GM12878 (cell line): ENCODE measurements around the gene C5. TPM values are rescaled to one million over a fixed set of nuclear protein-coding genes. Genes with fewer than 3 reads are reported as not detected.

Source experiments
- ATAC-seq: fragments of 200-7000 bp; cut with Tn5 transposase; 3 replicates; pipeline ENCODE4 v1.9.1; 2020; ENCODE audit warnings: mild to moderate bottlenecking, moderate library complexity
- BruUV-seq: library from RNA; stranded (reverse); fragments of 400-500 nt; replicated peaks from 2 replicates; lab custom pipeline; 2021; lab: Mats Ljungman, UMichigan
- CTCF ChIA-PET: fragments of 300-600 bp; sonication (Branson Sonifier 250); formaldehyde crosslinking; extraction: SDS; loops from one replicate; lab custom pipeline; 2021; ENCODE audit warnings: inconsistent platforms; lab: Yijun Ruan, JAX
- POLR2A ChIA-PET: fragments of 350-600 bp; formaldehyde crosslinking; extraction: SDS; loops from one replicate; lab custom pipeline; 2021; ENCODE audit warnings: inconsistent platforms; lab: Charles Lee
- RAD21 ChIA-PET: fragments of 300-600 bp; sonication (Branson Sonifier 250); formaldehyde crosslinking; loops from one replicate; lab custom pipeline; 2023; ENCODE audit warnings: antibody characterized with exemption; ENCODE audit not compliant: unreplicated experiment; lab: Charles Lee
- SMC1A ChIA-PET: fragments of 300-600 bp; sonication (Branson Sonifier 250); formaldehyde crosslinking; loops from one replicate; lab custom pipeline; 2023; ENCODE audit not compliant: unreplicated experiment, uncharacterized antibody; lab: Charles Lee
- DNase-seq: peaks from one replicate; pipeline ENCODE4 v3.0.0-alpha.2; 2011; ENCODE audit warnings: low read depth, low spot score
- FAIRE-seq: peaks from 3 replicates; lab custom pipeline; 2011; peaks lifted over from hg19 to GRCh38; lab: Jason Lieb, UNC
- H2AFZ ChIP-seq: 2 replicates; pipeline ENCODE4 v1.6.0; 2011; ENCODE audit warnings: low read depth, low read length, control low read depth; ENCODE audit not compliant: control insufficient read depth
- H3K27ac ChIP-seq: 2 replicates; pipeline ENCODE4 v1.5.1; 2011; ENCODE audit warnings: control low read depth; ENCODE audit not compliant: control insufficient read depth, insufficient read depth
- H3K27me3 ChIP-seq, 2 experiments: replicated peaks in 1 of 2; 2 replicates each; pipeline versions ENCODE4 v1.6.0 to v1.6.1; 2011; ENCODE audit warnings: low read length in 1 of 2; ENCODE audit not compliant: control insufficient read depth in 2 of 2, insufficient read depth in 2 of 2
- H3K36me3 ChIP-seq, 2 experiments: 2 replicates each; pipeline ENCODE4 v1.5.1; 2011; ENCODE audit warnings: low read length in 1 of 2; ENCODE audit not compliant: control insufficient read depth in 2 of 2, insufficient read depth in 2 of 2
- H3K4me1 ChIP-seq: 2 replicates; pipeline ENCODE4 v1.6.1; 2011; ENCODE audit warnings: mild to moderate bottlenecking, low read length, moderate library complexity, mixed read lengths; ENCODE audit not compliant: control insufficient read depth, insufficient read depth
- H3K4me2 ChIP-seq: 2 replicates; pipeline ENCODE4 v1.6.0; 2011; ENCODE audit warnings: control low read depth; ENCODE audit not compliant: control insufficient read depth, insufficient read depth
- H3K4me3 ChIP-seq: fragments of 200-600 bp; sonication (generic); 2 replicates; pipeline ENCODE4 v1.5.1; 2016
- H3K79me2 ChIP-seq: 2 replicates; pipeline ENCODE4 v1.6.0; 2011; ENCODE audit warnings: low read length; ENCODE audit not compliant: control insufficient read depth, insufficient read depth
- H3K9ac ChIP-seq: 2 replicates; pipeline ENCODE4 v1.8.0; 2011; ENCODE audit warnings: low read length, control low read depth, mixed read lengths; ENCODE audit not compliant: control insufficient read depth, insufficient read depth
- H3K9me3 ChIP-seq: replicated peaks from 3 replicates; pipeline ENCODE4 v1.5.1; 2011; ENCODE audit warnings: mild to moderate bottlenecking, low read length; ENCODE audit not compliant: control insufficient read depth, insufficient read depth
- H4K20me1 ChIP-seq: 2 replicates; pipeline ENCODE4 v1.6.0; 2011; ENCODE audit not compliant: control insufficient read depth, insufficient read depth
- ATF2 ChIP-seq: IDR thresholded peaks from 2 replicates; pipeline ENCODE4 v1.6.1; 2012; ENCODE audit warnings: low read length, inconsistent platforms
- BCLAF1 ChIP-seq: fragments of 450-650 bp; IDR thresholded peaks from 2 replicates; pipeline ENCODE4 v1.6.1; 2017; ENCODE audit warnings: antibody characterized with exemption, mild to moderate bottlenecking, moderate library complexity
- CBX3 ChIP-seq: fragments of 200-600 bp; sonication (generic); IDR thresholded peaks from 2 replicates; pipeline ENCODE4 v1.6.1; 2016; ENCODE audit warnings: low read depth, borderline replicate concordance
- CHD1 ChIP-seq: IDR thresholded peaks from 2 replicates; pipeline ENCODE4 v1.6.1; 2012; ENCODE audit warnings: low read depth, low read length, improper control_type of control experiment
- ETV6 ChIP-seq, 2 experiments: fragments of 450-650 bp in 1 of 2; IDR thresholded peaks in 1 of 2; conservative IDR thresholded peaks in 1 of 2; 2 replicates each; pipeline ENCODE4 v1.6.1; 2014; ENCODE audit warnings: antibody characterized with exemption in 1 of 2, borderline replicate concordance in 1 of 2, low read depth in 1 of 2, mild to moderate bottlenecking in 1 of 2, moderate library complexity in 1 of 2
- IKZF2 ChIP-seq, 2 experiments: fragments of 450-650 bp; IDR thresholded peaks; 2 replicates each; pipeline ENCODE4 v1.6.1; 2017; ENCODE audit warnings: mild to moderate bottlenecking in 2 of 2, moderate library complexity in 2 of 2
- MTA3 ChIP-seq: IDR thresholded peaks from 2 replicates; pipeline ENCODE4 v1.6.1; 2012; ENCODE audit warnings: low read length, inconsistent platforms, borderline replicate concordance
- PAX8 ChIP-seq: fragments of 450-650 bp; IDR thresholded peaks from 2 replicates; pipeline ENCODE4 v1.6.1; 2017; ENCODE audit warnings: mild to moderate bottlenecking, moderate library complexity
- PML ChIP-seq: IDR thresholded peaks from 2 replicates; pipeline ENCODE4 v1.6.1; 2012; ENCODE audit warnings: low read length, inconsistent platforms
- POLR2A ChIP-seq: IDR thresholded peaks from 2 replicates; pipeline ENCODE4 v1.6.1; 2011; ENCODE audit warnings: low read depth, mild to moderate bottlenecking, low read length
- POLR2AphosphoS2 ChIP-seq: IDR thresholded peaks from 2 replicates; pipeline ENCODE4 v1.6.1; 2011; ENCODE audit warnings: low read depth, mild to moderate bottlenecking, low read length, improper control_type of control experiment, moderate library complexity
- RCOR1 ChIP-seq: conservative IDR thresholded peaks from 2 replicates; pipeline ENCODE4 v1.6.1; 2012; ENCODE audit warnings: low read depth, low read length, improper control_type of control experiment
- SIN3A ChIP-seq: IDR thresholded peaks from 2 replicates; pipeline ENCODE4 v1.6.1; 2012; ENCODE audit warnings: low read depth, low read length, improper control_type of control experiment
- SUZ12 ChIP-seq: fragments of 200-600 bp; sonication (generic); IDR thresholded peaks from one replicate; pipeline ENCODE4 v1.6.1; 2018; ENCODE audit warnings: antibody characterized with exemption, mild to moderate bottlenecking; ENCODE audit not compliant: unreplicated experiment
- ZNF24 ChIP-seq: fragments of 450-650 bp; IDR thresholded peaks from 2 replicates; pipeline ENCODE4 v1.6.1; 2017; ENCODE audit warnings: antibody characterized with exemption, mild to moderate bottlenecking
- ZNF384 ChIP-seq: IDR thresholded peaks from 2 replicates; pipeline ENCODE4 v1.6.1; 2012; ENCODE audit warnings: low read depth, mild to moderate bottlenecking, low read length, improper control_type of control experiment, borderline replicate concordance
- ZNF687 ChIP-seq: fragments of 450-650 bp; IDR thresholded peaks from 2 replicates; pipeline ENCODE4 v1.6.1; 2017; ENCODE audit warnings: mild to moderate bottlenecking, moderate library complexity
- ZSCAN29 ChIP-seq: fragments of 450-650 bp; IDR thresholded peaks from 2 replicates; pipeline ENCODE4 v1.6.1; 2017; ENCODE audit warnings: mild to moderate bottlenecking, moderate library complexity
- WGBS: methylation state at CpG from one replicate; pipeline ENCODE4 v1.1.6; 2016; ENCODE audit warnings: low lambda C conversion rate; ENCODE audit not compliant: insufficient replicate concordance, insufficient coverage; ENCODE audit errors: missing lambda C conversion rate; 5-methylcytosine and 5-hydroxymethylcytosine counted together
- in situ Hi-C: fragments of 300-500 bp; cut with MboI; formaldehyde crosslinking; loops from 9 replicates; pipeline ENCODE4 v1.14.3; 2018; ENCODE audit warnings: mixed read lengths
- intact Hi-C: fragments of 100-400 bp; cut with micrococcal nuclease; formaldehyde crosslinking; loops from one replicate; pipeline ENCODE4 v1.14.2; 2022; ENCODE audit not compliant: unreplicated experiment
- polyA plus RNA-seq, 11 experiments: library from polyadenylated mRNA; depleted of rRNA in 4 of 11; unstranded in 6 of 11; stranded (reverse) in 5 of 11; fragments of >200 nt; fragmentation: Nextera tagmentation in 4 of 11; fragmentation: Illumina TruSeq in 1 of 11; extraction: Ambion mirVana in 4 of 11; extraction: Trizol in 1 of 11; gene quantifications; 1 replicate in 1 of 11; 2 replicates in 10 of 11; pipeline versions ENCODE4 v1.2.1 to v1.2.3, GENCODE V29; 2011 to 2016; ENCODE audit warnings: inconsistent platforms in 2 of 11, missing spikeins in 2 of 11, low read depth in 1 of 11
- total RNA-seq, 4 experiments: library from RNA; depleted of rRNA in 3 of 4; stranded (reverse); fragments of >200 nt in 3 of 4; fragmentation: Illumina TruSeq in 1 of 4; extraction: Trizol in 1 of 4; gene quantifications; 2 replicates each; pipeline versions ENCODE4 v1.2.1 to v1.2.3, GENCODE V29; 2013 to 2021

C5 gene
- total and polyA plus RNA-seq, 10 of the 15 experiments (the other 5 are each of a cell fraction or from before 2014, with no cell fraction given) = 0.39 to 2.2 (median 1.2) TPM

- Histone ChIP-seq H3K79me2 (peaks cover 48% of the 10 kb centered on the region), H2AFZ (no peak overlapping the region), H3K4me1 (peaks cover 13% of the 10 kb centered on the region), H3K36me3 (peaks cover 48 to 61% of the 10 kb centered on the region in 2 experiments), H3K4me2 (no peak overlapping the region), H3K27me3 (no peaks in the 10 kb centered on the region), H4K20me1 (no peaks in the 10 kb centered on the region), H3K4me3 (no peak overlapping the region), H3K9ac (no peak overlapping the region), H3K27ac (no peak overlapping the region), H3K9me3 (peaks cover 2% of the 10 kb centered on the region; the same call in 1 of the 3 replicates)
- no TSS peak for BruUV-seq
- SMC1A ChIA-PET = interaction anchor here (2.6 to 26.1 kb wide), 2 partner anchors 15 to 21 kb away, joined by 11 to 522 read pairs; no protein-coding TSS in a partner anchor
- intact Hi-C loops = no loop called here
- RAD21 ChIA-PET = interaction anchor here (0.8 kb wide), 1 partner anchor 9 kb away, joined by 3 read pairs; no protein-coding TSS in a partner anchor
- WGBS = 68% methylated on average over 6 of the region's 6 CpGs
- FAIRE-seq = no peak
- no peak for DNase-seq
- ATAC-seq = no peak
- CTCF ChIA-PET = interaction anchor here (1.0 to 3.4 kb wide), 3 partner anchors 18 to 29 kb away, joined by 3 to 19 read pairs (median 3); no protein-coding TSS in a partner anchor
- POLR2A ChIA-PET = interaction anchor here (1.4 to 11.5 kb wide), 3 partner anchors 10 to 22 kb away, joined by 6 to 224 read pairs (median 10); no protein-coding TSS in a partner anchor
- in situ Hi-C loops = no loop called here
- no peak for TF ChIP-seq ZNF687
- no peak for TF ChIP-seq BCLAF1
- TF ChIP-seq ZNF24 = no peak
- no peak for TF ChIP-seq PAX8
- no peak for TF ChIP-seq ZSCAN29
- TF ChIP-seq MTA3 = no peak
- TF ChIP-seq CBX3 = no peak
- no peak for TF ChIP-seq IKZF2 (IDR thresholded peaks at IDR 0.05)
- no peak for TF ChIP-seq POLR2AphosphoS2
- no peak for TF ChIP-seq ZNF384
- no peak for TF ChIP-seq SIN3A
- TF ChIP-seq POLR2A = no peak
- TF ChIP-seq ETV6 (conservative IDR thresholded peaks at IDR 0.05 in 1 of 2, IDR thresholded peaks at IDR 0.05 in 1 of 2; ENCODE audit: borderline replicate concordance in 1 of 2, low read depth in 1 of 2) = no peak
- no peak for TF ChIP-seq PML
- no peak for TF ChIP-seq SUZ12
- TF ChIP-seq ATF2 = no peak
- no peak for TF ChIP-seq CHD1
- TF ChIP-seq RCOR1 = no peak
These were observed 135.1 kb downstream of the C5 start for GRCh38 chr9:120914953-120915352.
